D721Med (cell line): ENCODE measurements around the gene ABCF3.
"Not testable (repeated sequence)": the region's sequence is repeated elsewhere in the genome, so short reads cannot be mapped to it uniquely, and the experiment has no call there.

ENCODE experiments used
- DNase-seq: peaks from one replicate; pipeline ENCODE4 v3.0.0; 2011; ENCODE audit warnings: low spot score; ENCODE audit not compliant: insufficient read length
- FAIRE-seq: peaks from 2 replicates; lab custom pipeline; 2011; peaks lifted over from hg19 to GRCh38; lab: Jason Lieb, UNC
- CTCF ChIP-seq: IDR thresholded peaks from 2 replicates; pipeline ENCODE4 v1.5.1; 2012; ENCODE audit warnings: mild to moderate bottlenecking, control low read depth; ENCODE audit not compliant: insufficient read depth; ENCODE audit errors: missing control alignments

Gene ABCF3

GRCh38 chr3:184145751-184146270 is 40.2 kb upstream of the ABCF3 start:
- DNase-seq: no peak
- no peak for FAIRE-seq
- TF ChIP-seq CTCF: no peak

- FAIRE-seq (no peak), DNase-seq (no peak)
- TF ChIP-seq CTCF: no peak
Measured at GRCh38 chr3:184148076-184148475, 37.9 kb upstream of the ABCF3 start.

- TF ChIP-seq CTCF: no peak
- DNase-seq: no peak
- no peak for FAIRE-seq
Measured at GRCh38 chr3:184149123-184149522, 36.9 kb upstream of the ABCF3 start.

- not testable (repeated sequence) for FAIRE-seq, DNase-seq
Measured at GRCh38 chr3:184149770-184150169, 36.2 kb upstream of the ABCF3 start.

GRCh38 chr3:184154885-184155643 is 30.9 kb upstream of the ABCF3 start, which contains the start of gene DVL3:
Gene DVL3 (plus strand): TSS chr3:184155377. CDS start chr3:184155636, 259 bp downstream.
- TF ChIP-seq CTCF: no peak
- DNase-seq (peak; percentile 65), FAIRE-seq (no peak)

GRCh38 chr3:184155644-184156521 is 30.1 kb upstream of the ABCF3 start:
- FAIRE-seq: no peak

More at GRCh38 chr3:184155644-184156521, 30.1 kb upstream of the ABCF3 start:
- TF ChIP-seq CTCF: no peak
- no peak for DNase-seq
